Measurements from ENCODE around the gene LRRC28.
A peak's percentile ranks its signal among the peaks of the same experiment; 100 is the strongest.

LRRC28 gene

GRCh38 chr15:99406120-99406519 lies 154.8 kb downstream of the LRRC28 start:
- H2AFZ ChIP-seq: no peak overlapping the region
- no peak overlapping the region for H3K27ac ChIP-seq
- H3K9me3 ChIP-seq (ENCODE audit: control insufficient read depth, low read length): no peaks in the 10 kb centered on the region
- no peak overlapping the region for H3K4me2 ChIP-seq (ENCODE audit: low read length)
- no peaks in the 10 kb centered on the region for H3K79me2 ChIP-seq
- no peak overlapping the region for H3K9ac ChIP-seq
- H3K4me1 ChIP-seq: peaks cover 3% of the 10 kb centered on the region
- no peaks in the 10 kb centered on the region for H3K36me3 ChIP-seq (ENCODE audit: control insufficient read depth, insufficient read depth, low read length)
- TF ChIP-seq CTCF (IDR thresholded peaks at IDR 0.05): no peak
- H3K27me3 ChIP-seq (ENCODE audit: control insufficient read depth, insufficient read depth, low read length): no peaks in the 10 kb centered on the region
- H3K4me3 ChIP-seq (ENCODE audit: low read depth, low read length): no peak overlapping the region

- Histone ChIP-seq H3K4me3 (ENCODE audit: low read depth, low read length) (no peak overlapping the region), H3K36me3 (ENCODE audit: control insufficient read depth, insufficient read depth, low read length) (no peaks in the 10 kb centered on the region), H3K27me3 (ENCODE audit: control insufficient read depth, insufficient read depth, low read length) (no peaks in the 10 kb centered on the region), H2AFZ (no peak overlapping the region), H3K9me3 (ENCODE audit: control insufficient read depth, low read length) (no peaks in the 10 kb centered on the region), H3K4me2 (ENCODE audit: low read length) (no peak overlapping the region), H3K9ac (no peak overlapping the region), H3K4me1 (peaks cover 3% of the 10 kb centered on the region), H3K79me2 (no peaks in the 10 kb centered on the region), H3K27ac (no peak overlapping the region)
- no peak for TF ChIP-seq CTCF (IDR thresholded peaks at IDR 0.05)
These were observed 155.6 kb downstream of the LRRC28 start for GRCh38 chr15:99406716-99407487.

GRCh38 chr15:99407716-99408115 lies 156.4 kb downstream of the LRRC28 start:
- Histone ChIP-seq H3K27me3 (ENCODE audit: control insufficient read depth, insufficient read depth, low read length) (no peaks in the 10 kb centered on the region), H3K4me2 (ENCODE audit: low read length) (no peak overlapping the region), H3K4me1 (peaks cover 3% of the 10 kb centered on the region), H3K9me3 (ENCODE audit: control insufficient read depth, low read length) (no peaks in the 10 kb centered on the region), H3K36me3 (ENCODE audit: control insufficient read depth, insufficient read depth, low read length) (no peaks in the 10 kb centered on the region), H3K9ac (no peak overlapping the region), H3K27ac (no peak overlapping the region), H2AFZ (no peak overlapping the region), H3K4me3 (ENCODE audit: low read depth, low read length) (no peak overlapping the region), H3K79me2 (no peaks in the 10 kb centered on the region)
- no peak for TF ChIP-seq CTCF (IDR thresholded peaks at IDR 0.05)

- H3K4me1 ChIP-seq: peaks cover 3% of the 10 kb centered on the region
- H3K36me3 ChIP-seq (ENCODE audit: control insufficient read depth, insufficient read depth, low read length): no peaks in the 10 kb centered on the region
- peak overlapping the region; percentile 33 for H2AFZ ChIP-seq
- no peak overlapping the region for H3K9ac ChIP-seq
- TF ChIP-seq CTCF (IDR thresholded peaks at IDR 0.05): no peak
- no peaks in the 10 kb centered on the region for H3K79me2 ChIP-seq
- H3K9me3 ChIP-seq (ENCODE audit: control insufficient read depth, low read length): no peaks in the 10 kb centered on the region
- H3K4me3 ChIP-seq (ENCODE audit: low read depth, low read length): no peak overlapping the region
- H3K27ac ChIP-seq: no peak overlapping the region
- no peaks in the 10 kb centered on the region for H3K27me3 ChIP-seq (ENCODE audit: control insufficient read depth, insufficient read depth, low read length)
- peak overlapping the region; percentile 25 for H3K4me2 ChIP-seq (ENCODE audit: low read length)
These were observed 157.2 kb downstream of the LRRC28 start for GRCh38 chr15:99408236-99409096.

All from parathyroid adenoma (tissue), 2 donors.